ENCODE data around the gene PDZD7.

Gene PDZD7

DNA sequence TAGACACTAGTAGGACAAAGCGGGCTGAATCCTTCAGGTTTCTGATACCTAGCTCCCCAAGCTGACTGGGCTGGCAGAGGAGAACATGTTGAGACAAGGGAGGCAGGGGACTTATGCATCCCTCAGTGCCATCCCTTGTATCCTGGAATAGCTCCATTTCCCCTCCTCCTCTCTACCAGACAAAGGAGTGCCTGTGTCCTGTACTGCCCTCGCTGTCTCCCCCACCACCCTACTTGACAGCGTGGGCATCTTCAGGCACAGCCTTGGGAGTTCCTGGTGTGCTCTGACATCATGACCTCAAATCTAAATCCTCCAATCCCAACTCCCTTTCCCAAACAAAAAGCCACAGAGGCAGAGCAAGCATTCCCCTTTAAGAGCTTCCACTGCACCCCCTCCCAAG lies 9.1 kb upstream of the PDZD7 start:
- TF ChIP-seq ARNTL (CRISPR knock-in tag; IDR thresholded peaks at IDR 0.05; ENCODE audit: borderline replicate concordance, low read depth), result no peak
- TF ChIP-seq ISL1 (CRISPR knock-in tag; IDR thresholded peaks at IDR 0.05), result no peak
- ATAC-seq, result no peak

DNA sequence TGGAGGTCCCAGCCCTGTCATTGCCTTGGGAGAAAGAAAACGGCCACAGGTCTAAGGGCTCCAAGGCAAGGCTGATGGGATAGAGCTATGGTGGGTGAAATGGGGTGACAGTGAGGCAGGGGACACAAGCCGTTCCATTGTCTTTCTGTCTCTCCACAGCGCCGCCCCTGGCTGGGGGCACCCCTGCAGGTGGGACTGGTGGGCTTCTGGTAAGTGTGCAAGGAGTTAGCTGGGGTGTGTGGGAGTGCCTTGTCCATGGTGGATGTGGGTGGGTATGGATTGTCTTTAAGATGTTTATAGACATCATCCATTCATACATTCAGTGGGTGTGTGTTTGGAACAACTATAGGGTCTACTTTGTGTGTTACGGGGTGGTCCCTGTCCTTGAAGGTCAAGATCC lies 7.6 kb upstream of the PDZD7 start:
- ATAC-seq, result no peak

DNA sequence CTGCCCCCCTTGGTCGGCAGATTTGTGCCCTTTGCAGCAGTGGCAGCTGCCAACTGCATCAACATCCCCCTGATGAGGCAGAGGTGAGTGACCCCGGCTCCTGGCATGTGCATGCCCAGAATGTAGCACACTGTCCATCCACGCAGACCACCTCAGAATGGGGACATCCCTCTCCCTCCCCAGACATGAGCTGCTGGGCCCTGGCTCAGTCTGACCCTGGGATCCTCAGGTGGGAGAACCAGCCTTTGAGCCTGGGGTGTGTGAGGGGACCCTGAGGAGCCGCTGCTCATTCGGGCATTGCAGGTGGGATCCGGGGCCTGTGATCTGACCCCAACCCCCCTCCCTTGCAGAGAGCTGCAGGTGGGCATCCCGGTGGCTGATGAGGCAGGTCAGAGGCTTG lies 5.8 kb upstream of the PDZD7 start:
- TF ChIP-seq ISL1 (CRISPR knock-in tag; IDR thresholded peaks at IDR 0.05), result no peak
- TF ChIP-seq TOX (CRISPR knock-in tag; IDR thresholded peaks at IDR 0.05; ENCODE audit: borderline replicate concordance), result no peak
- TF ChIP-seq, protein P1, sequence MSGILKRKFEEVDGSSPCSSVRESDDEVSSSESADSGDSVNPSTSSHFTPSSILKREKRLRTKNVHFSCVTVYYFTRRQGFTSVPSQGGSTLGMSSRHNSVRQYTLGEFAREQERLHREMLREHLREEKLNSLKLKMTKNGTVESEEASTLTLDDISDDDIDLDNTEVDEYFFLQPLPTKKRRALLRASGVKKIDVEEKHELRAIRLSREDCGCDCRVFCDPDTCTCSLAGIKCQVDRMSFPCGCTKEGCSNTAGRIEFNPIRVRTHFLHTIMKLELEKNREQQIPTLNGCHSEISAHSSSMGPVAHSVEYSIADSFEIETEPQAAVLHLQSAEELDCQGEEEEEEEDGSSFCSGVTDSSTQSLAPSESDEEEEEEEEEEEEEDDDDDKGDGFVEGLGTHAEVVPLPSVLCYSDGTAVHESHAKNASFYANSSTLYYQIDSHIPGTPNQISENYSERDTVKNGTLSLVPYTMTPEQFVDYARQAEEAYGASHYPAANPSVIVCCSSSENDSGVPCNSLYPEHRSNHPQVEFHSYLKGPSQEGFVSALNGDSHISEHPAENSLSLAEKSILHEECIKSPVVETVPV (CRISPR knock-in tag; IDR thresholded peaks at IDR 0.05), result no peak
- TF ChIP-seq CSDC2 (CRISPR knock-in tag; IDR thresholded peaks at IDR 0.05), result no peak
- no peak for TF ChIP-seq POU6F1 (CRISPR knock-in tag; IDR thresholded peaks at IDR 0.05; ENCODE audit: borderline replicate concordance, low read depth)
- no peak for TF ChIP-seq ZNF70 (CRISPR knock-in tag; IDR thresholded peaks at IDR 0.05)
- ATAC-seq, result no peak

More for the DNA sequence above, 7.6 kb upstream of the PDZD7 start:
- TF ChIP-seq PPARA (CRISPR knock-in tag; IDR thresholded peaks at IDR 0.05; ENCODE audit: borderline replicate concordance) (no peak), ESRRG (CRISPR knock-in tag; IDR thresholded peaks at IDR 0.05) (no peak), SNAI2 (CRISPR knock-in tag; IDR thresholded peaks at IDR 0.05) (no peak), ZNF565 (CRISPR knock-in tag; conservative IDR thresholded peaks at IDR 0.05; ENCODE audit: low read depth) (no peak), ZNF70 (CRISPR knock-in tag; IDR thresholded peaks at IDR 0.05) (no peak), BACH2 (CRISPR knock-in tag; IDR thresholded peaks at IDR 0.05; ENCODE audit: borderline replicate concordance) (no peak), ZFP3 (CRISPR knock-in tag; IDR thresholded peaks at IDR 0.05) (no peak), ZNF8 (CRISPR knock-in tag; IDR thresholded peaks at IDR 0.05) (no peak), TCF4 (CRISPR knock-in tag; IDR thresholded peaks at IDR 0.05; ENCODE audit: borderline replicate concordance) (no peak), ARNTL (CRISPR knock-in tag; IDR thresholded peaks at IDR 0.05; ENCODE audit: borderline replicate concordance, low read depth) (no peak), TOX (CRISPR knock-in tag; IDR thresholded peaks at IDR 0.05; ENCODE audit: borderline replicate concordance) (no peak), ZC3H10 (CRISPR knock-in tag; IDR thresholded peaks at IDR 0.05) (no peak), RARB (CRISPR knock-in tag; IDR thresholded peaks at IDR 0.05) (no peak), CREB5 (CRISPR knock-in tag; IDR thresholded peaks at IDR 0.05; ENCODE audit: low read depth) (no peak)
- TF ChIP-seq, protein P1 (CRISPR knock-in tag; IDR thresholded peaks at IDR 0.05), result no peak
- TF ChIP-seq, protein P2, sequence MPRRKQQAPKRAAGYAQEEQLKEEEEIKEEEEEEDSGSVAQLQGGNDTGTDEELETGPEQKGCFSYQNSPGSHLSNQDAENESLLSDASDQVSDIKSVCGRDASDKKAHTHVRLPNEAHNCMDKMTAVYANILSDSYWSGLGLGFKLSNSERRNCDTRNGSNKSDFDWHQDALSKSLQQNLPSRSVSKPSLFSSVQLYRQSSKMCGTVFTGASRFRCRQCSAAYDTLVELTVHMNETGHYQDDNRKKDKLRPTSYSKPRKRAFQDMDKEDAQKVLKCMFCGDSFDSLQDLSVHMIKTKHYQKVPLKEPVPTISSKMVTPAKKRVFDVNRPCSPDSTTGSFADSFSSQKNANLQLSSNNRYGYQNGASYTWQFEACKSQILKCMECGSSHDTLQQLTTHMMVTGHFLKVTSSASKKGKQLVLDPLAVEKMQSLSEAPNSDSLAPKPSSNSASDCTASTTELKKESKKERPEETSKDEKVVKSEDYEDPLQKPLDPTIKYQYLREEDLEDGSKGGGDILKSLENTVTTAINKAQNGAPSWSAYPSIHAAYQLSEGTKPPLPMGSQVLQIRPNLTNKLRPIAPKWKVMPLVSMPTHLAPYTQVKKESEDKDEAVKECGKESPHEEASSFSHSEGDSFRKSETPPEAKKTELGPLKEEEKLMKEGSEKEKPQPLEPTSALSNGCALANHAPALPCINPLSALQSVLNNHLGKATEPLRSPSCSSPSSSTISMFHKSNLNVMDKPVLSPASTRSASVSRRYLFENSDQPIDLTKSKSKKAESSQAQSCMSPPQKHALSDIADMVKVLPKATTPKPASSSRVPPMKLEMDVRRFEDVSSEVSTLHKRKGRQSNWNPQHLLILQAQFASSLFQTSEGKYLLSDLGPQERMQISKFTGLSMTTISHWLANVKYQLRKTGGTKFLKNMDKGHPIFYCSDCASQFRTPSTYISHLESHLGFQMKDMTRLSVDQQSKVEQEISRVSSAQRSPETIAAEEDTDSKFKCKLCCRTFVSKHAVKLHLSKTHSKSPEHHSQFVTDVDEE (CRISPR knock-in tag; IDR thresholded peaks at IDR 0.05), result no peak

Measured in SK-N-SH treated with all-trans-retinoic acid at 6 μM for 48 hours (cell line).